ENCODE data around the gene REG3G.

DNA sequence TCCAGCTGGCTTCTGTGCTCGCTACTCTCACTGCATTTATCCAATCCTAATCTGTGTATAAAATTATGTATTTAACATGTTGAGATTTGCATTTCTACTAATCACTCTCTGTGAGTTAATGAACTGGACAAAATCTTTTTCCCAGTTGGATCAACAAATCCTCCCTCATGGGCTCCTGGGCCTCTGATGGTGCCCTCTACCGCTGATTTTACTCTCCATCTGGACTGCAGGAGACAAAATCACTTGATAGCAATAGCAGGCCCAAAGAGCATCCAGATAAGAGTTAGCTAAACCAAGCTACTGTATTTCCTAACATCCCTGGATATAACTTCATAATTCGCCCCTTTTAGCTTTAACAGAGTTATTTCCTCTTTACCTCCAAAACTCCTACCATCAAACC, 14.4 kb downstream of the REG3G start:
- TF ChIP-seq TCF7 (IDR thresholded peaks at IDR 0.05; ENCODE audit: borderline replicate concordance) = no peak
- no peak for TF ChIP-seq CTCF (IDR thresholded peaks at IDR 0.05 in 2 of 3, conservative IDR thresholded peaks at IDR 0.05 in 1 of 3; ENCODE audit: control insufficient read depth in 2 of 3, extremely low read depth in 1 of 3, insufficient read depth in 1 of 3, low read depth in 3 of 3, low read length in 3 of 3)
- no peak for TF ChIP-seq ZNF274 (IDR thresholded peaks at IDR 0.05; ENCODE audit: insufficient read depth, insufficient read length)
- TF ChIP-seq SMC3 (IDR thresholded peaks at IDR 0.05; ENCODE audit: borderline replicate concordance, low read length) = no peak
- TF ChIP-seq RAD51 (IDR thresholded peaks at IDR 0.05) = no peak
- TF ChIP-seq NR2F1 (conservative IDR thresholded peaks at IDR 0.05) = no peak
- TF ChIP-seq SKIL (IDR thresholded peaks at IDR 0.05; ENCODE audit: low read depth, poor library complexity, severe bottlenecking) = no peak
- no peak for TF ChIP-seq RAD21 (IDR thresholded peaks at IDR 0.05; ENCODE audit: insufficient read depth, low read depth, low read length)
- no peak for TF ChIP-seq ATF3 (IDR thresholded peaks at IDR 0.05; ENCODE audit: borderline replicate concordance, extremely low read depth, low read depth, low read length)
- no peak for TF ChIP-seq SIN3A (IDR thresholded peaks at IDR 0.05; ENCODE audit: low read depth, low read length)
- no peak for TF ChIP-seq TCF12 (IDR thresholded peaks at IDR 0.05; ENCODE audit: low read depth, low read length)
